Activated CD8-positive, alpha-beta memory T cell treated with anti-CD3 and anti-CD28 coated beads, Interleukin-2, amount 10 ng/mL, durations not matched to agents 7 days and 5 days (primary cell): Measurements from ENCODE around the gene ASAH2B. TPM values are rescaled to one million over a fixed set of nuclear protein-coding genes. Genes with fewer than 3 reads are reported as not detected.
"Not testable (repeated sequence)": the region's sequence is repeated elsewhere in the genome, so short reads cannot be mapped to it uniquely, and the experiment has no call there.

Experiments used
- ATAC-seq: fragments of 150-1000 bp; cut with Tn5 transposase; one replicate; pipeline ENCODE4 v1.10.0; 2021; ENCODE audit warnings: moderate library complexity
- CTCF ChIA-PET: fragments of 350-600 bp; sonication (Branson Sonifier 250); formaldehyde crosslinking; loops from one replicate; lab custom pipeline; 2021; ENCODE audit warnings: antibody characterized with exemption; lab: Charles Lee
- DNase-seq: peaks from one replicate; pipeline ENCODE4 v3.0.0-alpha.2; 2020
- H3K27ac Mint-ChIP-seq: one replicate; pipeline ENCODE4 v1.8.0; 2021; ENCODE audit warnings: mild to moderate bottlenecking, mixed read lengths
- H3K27me3 Mint-ChIP-seq: one replicate; pipeline ENCODE4 v1.8.0; 2021; ENCODE audit warnings: mixed read lengths
- H3K36me3 Mint-ChIP-seq: one replicate; pipeline ENCODE4 v1.8.0; 2021; ENCODE audit warnings: mild to moderate bottlenecking, mixed read lengths
- H3K4me1 Mint-ChIP-seq: one replicate; pipeline ENCODE4 v1.8.0; 2021; ENCODE audit warnings: mixed read lengths
- H3K4me3 Mint-ChIP-seq: one replicate; pipeline ENCODE4 v1.8.0; 2021; ENCODE audit warnings: mild to moderate bottlenecking, moderate library complexity, mixed read lengths
- H3K9me3 Mint-ChIP-seq: one replicate; pipeline ENCODE4 v1.8.0; 2022; ENCODE audit warnings: low read depth, mixed read lengths
- total RNA-seq, 2 experiments: library from RNA; stranded (reverse); gene quantifications; one replicate each; pipeline ENCODE4 v1.2.3, GENCODE V29; 2021

Gene ASAH2B
- total RNA-seq, 2 experiments from 2014 or later = 4.5 to 5.1 TPM

GRCh38 chr10:50772042-50772441 is 32.3 kb downstream of the ASAH2B start:
- CTCF ChIA-PET, H3K36me3 Mint-ChIP-seq, ATAC-seq, DNase-seq, H3K27ac Mint-ChIP-seq, H3K4me1 Mint-ChIP-seq, H3K4me3 Mint-ChIP-seq, H3K27me3 Mint-ChIP-seq, H3K9me3 Mint-ChIP-seq: not testable (repeated sequence)

DNA sequence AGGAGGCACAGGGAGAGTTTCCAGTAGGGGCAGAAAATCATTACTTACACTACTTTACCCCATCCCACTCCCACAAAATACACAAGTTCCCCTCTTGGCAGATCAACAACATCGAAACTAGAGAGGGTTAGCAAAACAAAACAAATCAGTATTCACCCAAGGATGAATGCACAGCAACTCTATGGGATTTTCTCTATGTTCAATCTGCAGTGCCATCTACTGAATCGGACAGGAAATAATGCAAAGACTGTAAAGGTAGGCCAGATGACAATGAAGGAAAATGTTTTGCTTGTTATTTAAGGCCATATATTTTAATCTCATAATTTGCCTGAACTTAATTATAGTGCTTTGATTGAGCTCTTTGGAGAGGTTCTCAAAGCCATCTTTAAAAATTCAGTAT is 35.1 kb downstream of the ASAH2B start:
- H3K27me3 Mint-ChIP-seq, ATAC-seq, H3K27ac Mint-ChIP-seq, H3K36me3 Mint-ChIP-seq, H3K4me1 Mint-ChIP-seq, DNase-seq, CTCF ChIA-PET, H3K4me3 Mint-ChIP-seq, H3K9me3 Mint-ChIP-seq: not testable (repeated sequence)

GRCh38 chr10:50780036-50780435 is 40.3 kb downstream of the ASAH2B start:
- H3K4me3 Mint-ChIP-seq, H3K27ac Mint-ChIP-seq, ATAC-seq, H3K9me3 Mint-ChIP-seq, DNase-seq, H3K27me3 Mint-ChIP-seq, H3K4me1 Mint-ChIP-seq, CTCF ChIA-PET, H3K36me3 Mint-ChIP-seq: not testable (repeated sequence)

DNA sequence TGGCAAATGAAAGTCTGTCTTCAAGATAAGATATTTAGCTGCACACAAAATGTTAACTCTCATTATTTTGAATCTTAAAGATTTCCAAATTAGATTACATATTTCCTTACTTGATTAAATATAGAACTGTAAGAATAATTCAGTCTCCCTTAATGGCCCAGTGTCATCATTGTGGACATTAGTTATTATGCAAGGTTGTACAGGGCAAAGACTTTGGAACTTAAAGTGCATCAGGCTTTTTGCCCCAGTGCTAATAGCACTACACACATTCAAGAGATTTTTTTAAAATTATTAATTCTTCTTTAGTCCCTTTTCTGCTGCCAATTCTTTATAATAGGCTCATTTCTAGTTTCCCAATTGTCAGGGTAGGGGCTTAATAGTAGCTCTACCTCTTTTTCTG is 42.3 kb downstream of the ASAH2B start:
- ATAC-seq, H3K4me3 Mint-ChIP-seq, H3K9me3 Mint-ChIP-seq, H3K4me1 Mint-ChIP-seq, DNase-seq, H3K27me3 Mint-ChIP-seq, H3K36me3 Mint-ChIP-seq, CTCF ChIA-PET, H3K27ac Mint-ChIP-seq: not testable (repeated sequence)

- ATAC-seq, DNase-seq, H3K27me3 Mint-ChIP-seq, H3K4me3 Mint-ChIP-seq, CTCF ChIA-PET, H3K4me1 Mint-ChIP-seq, H3K9me3 Mint-ChIP-seq, H3K36me3 Mint-ChIP-seq, H3K27ac Mint-ChIP-seq: not testable (repeated sequence)
Measured at GRCh38 chr10:50787962-50788361, 48.2 kb downstream of the ASAH2B start.

DNA sequence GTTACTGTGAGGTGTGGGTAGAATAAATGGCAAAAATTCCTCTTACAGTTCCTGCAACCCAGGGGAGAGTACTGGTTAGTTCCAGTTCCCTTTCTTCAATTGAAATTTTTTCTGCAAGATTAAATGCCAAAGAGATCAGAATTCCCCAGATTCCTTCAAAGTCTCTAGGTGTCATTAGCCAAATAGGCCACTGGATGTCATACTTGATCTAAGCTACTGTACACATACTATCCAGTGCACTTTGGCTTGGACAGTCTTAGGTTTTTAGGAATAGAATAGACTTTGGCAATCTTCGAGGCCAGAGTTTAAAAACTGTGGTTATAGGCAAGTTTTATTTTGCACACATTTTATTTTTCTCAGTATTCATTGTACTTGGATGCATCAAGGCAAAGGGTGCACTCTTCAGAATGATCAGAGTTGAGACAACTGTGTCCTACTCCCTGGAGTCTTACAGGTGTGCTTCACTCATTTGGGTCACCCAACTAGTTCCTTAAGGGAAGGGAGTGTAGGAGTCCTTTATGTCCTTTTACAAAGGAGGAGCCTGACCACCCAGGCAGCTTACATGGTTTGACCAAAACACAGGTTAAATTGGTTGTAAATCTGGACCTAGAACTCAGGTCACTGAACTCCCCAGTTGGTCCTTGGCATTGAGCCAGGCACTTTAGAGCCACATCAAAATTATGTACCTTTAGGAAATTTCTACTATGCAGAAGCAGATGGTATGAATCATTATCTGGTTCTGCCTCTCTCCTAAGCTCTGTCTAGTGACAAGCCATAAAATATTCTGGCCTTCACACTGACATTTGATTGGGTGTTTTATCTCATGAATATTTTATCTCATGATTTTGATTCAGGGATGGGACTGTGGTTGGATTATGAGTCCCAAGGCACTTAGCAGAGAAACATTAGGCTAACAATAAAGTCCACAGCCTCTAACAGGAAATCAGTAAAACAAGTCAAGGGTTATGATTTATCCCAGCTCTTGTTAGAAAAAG is 49.5 kb downstream of the ASAH2B start:
- Mint-ChIP-seq H3K9me3 (no peaks in the 10 kb centered on the region), H3K4me3 (no peak overlapping the region), H3K4me1 (no peaks in the 10 kb centered on the region), H3K36me3 (no peaks in the 10 kb centered on the region), H3K27ac (no peak overlapping the region), H3K27me3 (no peaks in the 10 kb centered on the region)
- CTCF ChIA-PET = no interaction called here
- DNase-seq = no peak
- ATAC-seq = no peak

GRCh38 chr10:50794490-50794889 is 54.8 kb downstream of the ASAH2B start:
- Mint-ChIP-seq H3K36me3 (no peaks in the 10 kb centered on the region), H3K9me3 (no peaks in the 10 kb centered on the region), H3K27me3 (peaks cover 3% of the 10 kb centered on the region), H3K4me3 (no peak overlapping the region), H3K4me1 (no peaks in the 10 kb centered on the region), H3K27ac (no peak overlapping the region)
- CTCF ChIA-PET = no interaction called here
- no peak for ATAC-seq
- no peak for DNase-seq

DNA sequence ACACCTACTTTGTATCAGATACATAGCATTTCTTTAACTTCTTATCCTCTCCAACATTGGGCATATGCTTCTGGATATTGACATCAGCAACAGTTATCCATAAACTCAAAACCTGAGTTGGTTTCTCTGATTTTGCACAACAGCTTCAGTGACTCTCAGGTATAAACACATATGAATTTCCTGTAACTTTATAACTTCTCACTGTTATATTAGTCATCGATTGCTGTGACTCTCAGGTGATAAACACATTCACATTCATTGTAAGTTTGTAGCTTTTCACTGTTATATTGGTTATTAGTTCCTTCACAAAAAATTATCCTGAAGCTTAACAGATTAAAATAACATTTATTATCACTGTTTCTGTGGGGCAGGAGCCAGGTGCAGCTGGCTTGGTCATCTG is 57.0 kb downstream of the ASAH2B start:
- Mint-ChIP-seq H3K4me1 (no peaks in the 10 kb centered on the region), H3K27me3 (peaks cover 15% of the 10 kb centered on the region), H3K9me3 (no peaks in the 10 kb centered on the region), H3K4me3 (no peak overlapping the region), H3K36me3 (no peaks in the 10 kb centered on the region), H3K27ac (no peak overlapping the region)
- CTCF ChIA-PET = no interaction called here
- ATAC-seq (no peak), DNase-seq (no peak)

DNA sequence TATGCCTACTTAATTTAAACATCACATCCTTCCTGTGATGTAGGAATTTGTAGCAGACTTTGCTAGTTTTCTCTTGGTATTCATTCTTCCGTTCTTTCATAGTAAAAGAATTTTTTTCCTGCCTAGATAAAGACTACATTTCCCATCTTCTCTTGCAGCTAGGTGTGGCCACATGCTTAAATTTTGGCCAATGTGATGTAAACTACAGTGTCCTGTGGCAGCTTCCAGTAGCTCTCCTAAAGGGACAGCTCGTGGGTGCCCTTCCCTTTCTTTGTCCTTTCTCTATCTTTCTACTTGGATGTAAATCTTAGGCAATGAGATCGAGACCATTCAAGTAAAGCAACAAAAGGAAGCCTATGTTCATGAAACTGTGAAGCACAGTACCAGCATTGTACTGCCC is 58.6 kb downstream of the ASAH2B start:
- H3K36me3 Mint-ChIP-seq = no peaks in the 10 kb centered on the region
- H3K27ac Mint-ChIP-seq = no peak overlapping the region
- no peak overlapping the region for H3K4me3 Mint-ChIP-seq
- CTCF ChIA-PET = no interaction called here
- peaks cover 15% of the 10 kb centered on the region for H3K27me3 Mint-ChIP-seq
- no peaks in the 10 kb centered on the region for H3K4me1 Mint-ChIP-seq
- no peak for ATAC-seq
- no peak for DNase-seq
- H3K9me3 Mint-ChIP-seq = no peaks in the 10 kb centered on the region

DNA sequence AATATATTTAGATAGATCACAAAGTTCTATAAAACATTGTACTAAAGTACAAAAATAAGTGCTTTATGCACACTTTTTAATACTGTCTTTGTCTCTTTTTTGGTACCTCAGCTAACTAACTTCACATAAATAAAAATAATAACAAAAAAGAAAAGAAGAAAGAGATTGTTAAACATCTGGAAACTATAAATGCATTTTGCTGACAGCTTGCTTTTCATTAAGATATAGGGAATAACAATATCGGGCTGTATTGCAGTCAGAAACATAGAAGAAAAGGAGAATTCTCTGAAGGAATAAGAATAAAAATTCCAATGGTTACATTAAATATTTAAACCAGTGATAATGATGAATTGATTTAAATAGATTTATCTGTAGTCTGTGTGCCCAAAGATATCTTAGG is 59.9 kb downstream of the ASAH2B start:
- ATAC-seq = no peak
- no peaks in the 10 kb centered on the region for H3K9me3 Mint-ChIP-seq
- peaks cover 15% of the 10 kb centered on the region for H3K27me3 Mint-ChIP-seq
- no peak for DNase-seq
- H3K36me3 Mint-ChIP-seq = no peaks in the 10 kb centered on the region
- H3K27ac Mint-ChIP-seq = no peak overlapping the region
- CTCF ChIA-PET = no interaction called here
- H3K4me1 Mint-ChIP-seq = no peaks in the 10 kb centered on the region
- no peak overlapping the region for H3K4me3 Mint-ChIP-seq

- H3K36me3 Mint-ChIP-seq = no peaks in the 10 kb centered on the region
- H3K9me3 Mint-ChIP-seq = no peaks in the 10 kb centered on the region
- H3K4me1 Mint-ChIP-seq = no peaks in the 10 kb centered on the region
- no peak for ATAC-seq
- no peak overlapping the region for H3K27ac Mint-ChIP-seq
- CTCF ChIA-PET = no interaction called here
- no peak overlapping the region for H3K4me3 Mint-ChIP-seq
- no peak for DNase-seq
- H3K27me3 Mint-ChIP-seq = peaks cover 2% of the 10 kb centered on the region
Measured at GRCh38 chr10:50805981-50806622, 66.4 kb downstream of the ASAH2B start.

- no peak overlapping the region for H3K27ac Mint-ChIP-seq
- H3K4me3 Mint-ChIP-seq = no peak overlapping the region
- no peaks in the 10 kb centered on the region for H3K9me3 Mint-ChIP-seq
- ATAC-seq (no peak), DNase-seq (no peak)
- no peaks in the 10 kb centered on the region for H3K36me3 Mint-ChIP-seq
- CTCF ChIA-PET = no interaction called here
- H3K27me3 Mint-ChIP-seq = no peaks in the 10 kb centered on the region
- no peaks in the 10 kb centered on the region for H3K4me1 Mint-ChIP-seq
Measured at GRCh38 chr10:50807851-50808776, 68.4 kb downstream of the ASAH2B start.
